GM12878 (cell line): ENCODE data around the gene STK4. TPM values are rescaled to one million over a fixed set of nuclear protein-coding genes. Genes with fewer than 3 reads are reported as not detected.

Experiments
- ATAC-seq: fragments of 200-7000 bp; cut with Tn5 transposase; 3 replicates; pipeline ENCODE4 v1.9.1; 2020; ENCODE audit warnings: mild to moderate bottlenecking, moderate library complexity
- BruUV-seq: library from RNA; stranded (reverse); fragments of 400-500 nt; replicated peaks from 2 replicates; lab custom pipeline; 2021; lab: Mats Ljungman, UMichigan
- CTCF ChIA-PET: fragments of 300-600 bp; sonication (Branson Sonifier 250); formaldehyde crosslinking; extraction: SDS; loops from one replicate; lab custom pipeline; 2021; ENCODE audit warnings: inconsistent platforms; lab: Yijun Ruan, JAX
- POLR2A ChIA-PET: fragments of 350-600 bp; formaldehyde crosslinking; extraction: SDS; loops from one replicate; lab custom pipeline; 2021; ENCODE audit warnings: inconsistent platforms; lab: Charles Lee
- RAD21 ChIA-PET: fragments of 300-600 bp; sonication (Branson Sonifier 250); formaldehyde crosslinking; loops from one replicate; lab custom pipeline; 2023; ENCODE audit warnings: antibody characterized with exemption; ENCODE audit not compliant: unreplicated experiment; lab: Charles Lee
- SMC1A ChIA-PET: fragments of 300-600 bp; sonication (Branson Sonifier 250); formaldehyde crosslinking; loops from one replicate; lab custom pipeline; 2023; ENCODE audit not compliant: unreplicated experiment, uncharacterized antibody; lab: Charles Lee
- DNase-seq: peaks from one replicate; pipeline ENCODE4 v3.0.0-alpha.2; 2011; ENCODE audit warnings: low read depth, low spot score
- FAIRE-seq: peaks from 3 replicates; lab custom pipeline; 2011; peaks lifted over from hg19 to GRCh38; lab: Jason Lieb, UNC
- H2AFZ ChIP-seq: 2 replicates; pipeline ENCODE4 v1.6.0; 2011; ENCODE audit warnings: low read depth, low read length, control low read depth; ENCODE audit not compliant: control insufficient read depth
- H3K27ac ChIP-seq: 2 replicates; pipeline ENCODE4 v1.5.1; 2011; ENCODE audit warnings: control low read depth; ENCODE audit not compliant: control insufficient read depth, insufficient read depth
- H3K27me3 ChIP-seq, 2 experiments: replicated peaks in 1 of 2; 2 replicates each; pipeline versions ENCODE4 v1.6.0 to v1.6.1; 2011; ENCODE audit warnings: low read length in 1 of 2; ENCODE audit not compliant: control insufficient read depth in 2 of 2, insufficient read depth in 2 of 2
- H3K36me3 ChIP-seq, 2 experiments: 2 replicates each; pipeline ENCODE4 v1.5.1; 2011; ENCODE audit warnings: low read length in 1 of 2; ENCODE audit not compliant: control insufficient read depth in 2 of 2, insufficient read depth in 2 of 2
- H3K4me1 ChIP-seq: 2 replicates; pipeline ENCODE4 v1.6.1; 2011; ENCODE audit warnings: mild to moderate bottlenecking, low read length, moderate library complexity, mixed read lengths; ENCODE audit not compliant: control insufficient read depth, insufficient read depth
- H3K4me2 ChIP-seq: 2 replicates; pipeline ENCODE4 v1.6.0; 2011; ENCODE audit warnings: control low read depth; ENCODE audit not compliant: control insufficient read depth, insufficient read depth
- H3K4me3 ChIP-seq: fragments of 200-600 bp; sonication (generic); 2 replicates; pipeline ENCODE4 v1.5.1; 2016
- H3K79me2 ChIP-seq: 2 replicates; pipeline ENCODE4 v1.6.0; 2011; ENCODE audit warnings: low read length; ENCODE audit not compliant: control insufficient read depth, insufficient read depth
- H3K9ac ChIP-seq: 2 replicates; pipeline ENCODE4 v1.8.0; 2011; ENCODE audit warnings: low read length, control low read depth, mixed read lengths; ENCODE audit not compliant: control insufficient read depth, insufficient read depth
- H3K9me3 ChIP-seq: replicated peaks from 3 replicates; pipeline ENCODE4 v1.5.1; 2011; ENCODE audit warnings: mild to moderate bottlenecking, low read length; ENCODE audit not compliant: control insufficient read depth, insufficient read depth
- H4K20me1 ChIP-seq: 2 replicates; pipeline ENCODE4 v1.6.0; 2011; ENCODE audit not compliant: control insufficient read depth, insufficient read depth
- BCL11A ChIP-seq: IDR thresholded peaks from 2 replicates; pipeline ENCODE4 v1.6.1; 2011; ENCODE audit warnings: low read depth, low read length
- FOXK2 ChIP-seq: fragments of 450-650 bp; IDR thresholded peaks from 2 replicates; pipeline ENCODE4 v1.6.1; 2017; ENCODE audit warnings: mild to moderate bottlenecking, moderate library complexity
- NFIC ChIP-seq: IDR thresholded peaks from 2 replicates; pipeline ENCODE4 v1.6.1; 2012; ENCODE audit warnings: low read depth, mild to moderate bottlenecking, inconsistent platforms, low read length, moderate library complexity
- PAX8 ChIP-seq: fragments of 450-650 bp; IDR thresholded peaks from 2 replicates; pipeline ENCODE4 v1.6.1; 2017; ENCODE audit warnings: mild to moderate bottlenecking, moderate library complexity
- RUNX3 ChIP-seq: IDR thresholded peaks from 2 replicates; pipeline ENCODE4 v1.6.1; 2012; ENCODE audit warnings: low read length, inconsistent platforms
- SMAD5 ChIP-seq: IDR thresholded peaks from 2 replicates; pipeline ENCODE4 v1.6.1; 2016; ENCODE audit warnings: antibody characterized with exemption, low read depth
- SPI1 ChIP-seq: IDR thresholded peaks from 2 replicates; pipeline ENCODE4 v1.6.1; 2011; ENCODE audit warnings: low read depth, mild to moderate bottlenecking, low read length, moderate library complexity, borderline replicate concordance; ENCODE audit not compliant: insufficient read depth
- TBL1XR1 ChIP-seq: IDR thresholded peaks from 2 replicates; pipeline ENCODE4 v1.6.1; 2012; ENCODE audit warnings: low read depth, low read length, improper control_type of control experiment
- ZNF274 ChIP-seq: IDR thresholded peaks from one replicate; pipeline ENCODE4 v1.8.0; 2011; ENCODE audit not compliant: insufficient read length, insufficient read depth
- WGBS: methylation state at CpG from one replicate; pipeline ENCODE4 v1.1.6; 2016; ENCODE audit warnings: low lambda C conversion rate; ENCODE audit not compliant: insufficient replicate concordance, insufficient coverage; ENCODE audit errors: missing lambda C conversion rate; 5-methylcytosine and 5-hydroxymethylcytosine counted together
- in situ Hi-C: fragments of 300-500 bp; cut with MboI; formaldehyde crosslinking; loops from 9 replicates; pipeline ENCODE4 v1.14.3; 2018; ENCODE audit warnings: mixed read lengths
- intact Hi-C: fragments of 100-400 bp; cut with micrococcal nuclease; formaldehyde crosslinking; loops from one replicate; pipeline ENCODE4 v1.14.2; 2022; ENCODE audit not compliant: unreplicated experiment
- polyA plus RNA-seq, 11 experiments: library from polyadenylated mRNA; depleted of rRNA in 4 of 11; unstranded in 6 of 11; stranded (reverse) in 5 of 11; fragments of >200 nt; fragmentation: Nextera tagmentation in 4 of 11; fragmentation: Illumina TruSeq in 1 of 11; extraction: Ambion mirVana in 4 of 11; extraction: Trizol in 1 of 11; gene quantifications; 1 replicate in 1 of 11; 2 replicates in 10 of 11; pipeline versions ENCODE4 v1.2.1 to v1.2.3, GENCODE V29; 2011 to 2016; ENCODE audit warnings: inconsistent platforms in 2 of 11, missing spikeins in 2 of 11, low read depth in 1 of 11
- total RNA-seq, 4 experiments: library from RNA; depleted of rRNA in 3 of 4; stranded (reverse); fragments of >200 nt in 3 of 4; fragmentation: Illumina TruSeq in 1 of 4; extraction: Trizol in 1 of 4; gene quantifications; 2 replicates each; pipeline versions ENCODE4 v1.2.1 to v1.2.3, GENCODE V29; 2013 to 2021
- TF ChIP-seq, protein P1 (sequence below): fragments of 150-350 bp; IDR thresholded peaks from 2 replicates; pipeline ENCODE4 v1.6.1; 2016; ENCODE audit warnings: low read depth, low read length
- TF ChIP-seq, protein P2 (sequence below): fragments of 450-650 bp; IDR thresholded peaks from 2 replicates; pipeline ENCODE4 v1.6.1; 2016; ENCODE audit warnings: mild to moderate bottlenecking, moderate library complexity, borderline replicate concordance
- TF ChIP-seq, protein P3 (sequence below): fragments of 450-650 bp; IDR thresholded peaks from 2 replicates; pipeline ENCODE4 v1.6.1; 2018; ENCODE audit warnings: mild to moderate bottlenecking, low read depth, moderate library complexity; ENCODE audit not compliant: partially characterized antibody
- TF ChIP-seq, protein P4 (sequence below): IDR thresholded peaks from 2 replicates; pipeline ENCODE4 v1.6.1; 2011; ENCODE audit warnings: low read depth, mild to moderate bottlenecking, low read length, moderate library complexity, borderline replicate concordance; ENCODE audit errors: extremely low read depth

STK4 gene
- total and polyA plus RNA-seq, 10 of the 15 experiments (the other 5 are each of a cell fraction or from before 2014, with no cell fraction given): 24.0 to 135 (median 89.7) TPM

DNA sequence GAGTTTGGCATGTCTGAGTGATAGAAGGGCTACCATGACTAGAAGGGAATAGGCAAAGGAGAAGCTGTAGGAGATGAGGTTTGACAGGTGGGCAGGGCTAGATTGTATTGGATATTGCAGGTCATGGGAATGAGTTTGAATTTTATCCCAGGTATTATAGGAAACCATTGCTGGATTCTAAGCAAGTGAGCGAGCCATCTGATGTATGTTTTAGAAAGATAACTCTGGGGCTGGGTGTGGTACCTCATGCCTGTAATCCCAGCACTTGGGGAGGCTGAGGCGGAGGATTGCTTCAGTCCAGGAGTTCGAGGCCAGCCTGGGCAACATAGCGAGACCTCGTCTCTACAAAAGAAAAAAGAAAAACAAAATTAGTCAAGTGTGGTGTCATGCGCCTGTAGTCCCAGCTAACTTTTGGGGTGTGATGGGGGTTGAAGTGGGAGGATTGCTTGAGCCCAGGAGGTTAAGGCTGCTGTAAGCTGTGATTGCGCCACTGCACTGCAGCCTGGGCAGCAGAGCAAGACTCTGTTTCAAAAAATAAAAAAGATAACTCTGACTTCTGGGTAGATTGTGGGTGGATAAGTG lies 16.9 kb downstream of the STK4 start:
- no peak overlapping the region for H3K27ac ChIP-seq
- no TSS peak for BruUV-seq
- no peak overlapping the region for H3K9ac ChIP-seq
- no peaks in the 10 kb centered on the region for H3K9me3 ChIP-seq
- ChIA-PET POLR2A (no interaction called here), RAD21 (no interaction called here), SMC1A (no interaction called here), CTCF (no interaction called here)
- no peak for TF ChIP-seq SPI1
- TF ChIP-seq PAX8: no peak
- TF ChIP-seq, protein P1, sequence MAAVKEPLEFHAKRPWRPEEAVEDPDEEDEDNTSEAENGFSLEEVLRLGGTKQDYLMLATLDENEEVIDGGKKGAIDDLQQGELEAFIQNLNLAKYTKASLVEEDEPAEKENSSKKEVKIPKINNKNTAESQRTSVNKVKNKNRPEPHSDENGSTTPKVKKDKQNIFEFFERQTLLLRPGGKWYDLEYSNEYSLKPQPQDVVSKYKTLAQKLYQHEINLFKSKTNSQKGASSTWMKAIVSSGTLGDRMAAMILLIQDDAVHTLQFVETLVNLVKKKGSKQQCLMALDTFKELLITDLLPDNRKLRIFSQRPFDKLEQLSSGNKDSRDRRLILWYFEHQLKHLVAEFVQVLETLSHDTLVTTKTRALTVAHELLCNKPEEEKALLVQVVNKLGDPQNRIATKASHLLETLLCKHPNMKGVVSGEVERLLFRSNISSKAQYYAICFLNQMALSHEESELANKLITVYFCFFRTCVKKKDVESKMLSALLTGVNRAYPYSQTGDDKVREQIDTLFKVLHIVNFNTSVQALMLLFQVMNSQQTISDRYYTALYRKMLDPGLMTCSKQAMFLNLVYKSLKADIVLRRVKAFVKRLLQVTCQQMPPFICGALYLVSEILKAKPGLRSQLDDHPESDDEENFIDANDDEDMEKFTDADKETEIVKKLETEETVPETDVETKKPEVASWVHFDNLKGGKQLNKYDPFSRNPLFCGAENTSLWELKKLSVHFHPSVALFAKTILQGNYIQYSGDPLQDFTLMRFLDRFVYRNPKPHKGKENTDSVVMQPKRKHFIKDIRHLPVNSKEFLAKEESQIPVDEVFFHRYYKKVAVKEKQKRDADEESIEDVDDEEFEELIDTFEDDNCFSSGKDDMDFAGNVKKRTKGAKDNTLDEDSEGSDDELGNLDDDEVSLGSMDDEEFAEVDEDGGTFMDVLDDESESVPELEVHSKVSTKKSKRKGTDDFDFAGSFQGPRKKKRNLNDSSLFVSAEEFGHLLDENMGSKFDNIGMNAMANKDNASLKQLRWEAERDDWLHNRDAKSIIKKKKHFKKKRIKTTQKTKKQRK: no peak
- TF ChIP-seq, protein P2, sequence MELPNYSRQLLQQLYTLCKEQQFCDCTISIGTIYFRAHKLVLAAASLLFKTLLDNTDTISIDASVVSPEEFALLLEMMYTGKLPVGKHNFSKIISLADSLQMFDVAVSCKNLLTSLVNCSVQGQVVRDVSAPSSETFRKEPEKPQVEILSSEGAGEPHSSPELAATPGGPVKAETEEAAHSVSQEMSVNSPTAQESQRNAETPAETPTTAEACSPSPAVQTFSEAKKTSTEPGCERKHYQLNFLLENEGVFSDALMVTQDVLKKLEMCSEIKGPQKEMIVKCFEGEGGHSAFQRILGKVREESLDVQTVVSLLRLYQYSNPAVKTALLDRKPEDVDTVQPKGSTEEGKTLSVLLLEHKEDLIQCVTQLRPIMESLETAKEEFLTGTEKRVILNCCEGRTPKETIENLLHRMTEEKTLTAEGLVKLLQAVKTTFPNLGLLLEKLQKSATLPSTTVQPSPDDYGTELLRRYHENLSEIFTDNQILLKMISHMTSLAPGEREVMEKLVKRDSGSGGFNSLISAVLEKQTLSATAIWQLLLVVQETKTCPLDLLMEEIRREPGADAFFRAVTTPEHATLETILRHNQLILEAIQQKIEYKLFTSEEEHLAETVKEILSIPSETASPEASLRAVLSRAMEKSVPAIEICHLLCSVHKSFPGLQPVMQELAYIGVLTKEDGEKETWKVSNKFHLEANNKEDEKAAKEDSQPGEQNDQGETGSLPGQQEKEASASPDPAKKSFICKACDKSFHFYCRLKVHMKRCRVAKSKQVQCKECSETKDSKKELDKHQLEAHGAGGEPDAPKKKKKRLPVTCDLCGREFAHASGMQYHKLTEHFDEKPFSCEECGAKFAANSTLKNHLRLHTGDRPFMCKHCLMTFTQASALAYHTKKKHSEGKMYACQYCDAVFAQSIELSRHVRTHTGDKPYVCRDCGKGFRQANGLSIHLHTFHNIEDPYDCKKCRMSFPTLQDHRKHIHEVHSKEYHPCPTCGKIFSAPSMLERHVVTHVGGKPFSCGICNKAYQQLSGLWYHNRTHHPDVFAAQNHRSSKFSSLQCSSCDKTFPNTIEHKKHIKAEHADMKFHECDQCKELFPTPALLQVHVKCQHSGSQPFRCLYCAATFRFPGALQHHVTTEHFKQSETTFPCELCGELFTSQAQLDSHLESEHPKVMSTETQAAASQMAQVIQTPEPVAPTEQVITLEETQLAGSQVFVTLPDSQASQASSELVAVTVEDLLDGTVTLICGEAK: no peak
- no peak for TF ChIP-seq NFIC
- TF ChIP-seq, protein P3, sequence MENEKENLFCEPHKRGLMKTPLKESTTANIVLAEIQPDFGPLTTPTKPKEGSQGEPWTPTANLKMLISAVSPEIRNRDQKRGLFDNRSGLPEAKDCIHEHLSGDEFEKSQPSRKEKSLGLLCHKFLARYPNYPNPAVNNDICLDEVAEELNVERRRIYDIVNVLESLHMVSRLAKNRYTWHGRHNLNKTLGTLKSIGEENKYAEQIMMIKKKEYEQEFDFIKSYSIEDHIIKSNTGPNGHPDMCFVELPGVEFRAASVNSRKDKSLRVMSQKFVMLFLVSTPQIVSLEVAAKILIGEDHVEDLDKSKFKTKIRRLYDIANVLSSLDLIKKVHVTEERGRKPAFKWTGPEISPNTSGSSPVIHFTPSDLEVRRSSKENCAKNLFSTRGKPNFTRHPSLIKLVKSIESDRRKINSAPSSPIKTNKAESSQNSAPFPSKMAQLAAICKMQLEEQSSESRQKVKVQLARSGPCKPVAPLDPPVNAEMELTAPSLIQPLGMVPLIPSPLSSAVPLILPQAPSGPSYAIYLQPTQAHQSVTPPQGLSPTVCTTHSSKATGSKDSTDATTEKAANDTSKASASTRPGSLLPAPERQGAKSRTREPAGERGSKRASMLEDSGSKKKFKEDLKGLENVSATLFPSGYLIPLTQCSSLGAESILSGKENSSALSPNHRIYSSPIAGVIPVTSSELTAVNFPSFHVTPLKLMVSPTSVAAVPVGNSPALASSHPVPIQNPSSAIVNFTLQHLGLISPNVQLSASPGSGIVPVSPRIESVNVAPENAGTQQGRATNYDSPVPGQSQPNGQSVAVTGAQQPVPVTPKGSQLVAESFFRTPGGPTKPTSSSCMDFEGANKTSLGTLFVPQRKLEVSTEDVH: no peak
- no peak for TF ChIP-seq ZNF274
- no peak for TF ChIP-seq SMAD5
- TF ChIP-seq, protein P4, sequence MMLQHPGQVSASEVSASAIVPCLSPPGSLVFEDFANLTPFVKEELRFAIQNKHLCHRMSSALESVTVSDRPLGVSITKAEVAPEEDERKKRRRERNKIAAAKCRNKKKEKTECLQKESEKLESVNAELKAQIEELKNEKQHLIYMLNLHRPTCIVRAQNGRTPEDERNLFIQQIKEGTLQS: no peak
- TF ChIP-seq TBL1XR1: no peak
- no peak for TF ChIP-seq RUNX3
- TF ChIP-seq FOXK2: no peak
- no peak for TF ChIP-seq BCL11A
- DNase-seq: no peak
- in situ Hi-C loops (no loop called here), intact Hi-C loops (no loop called here)
- H3K4me1 ChIP-seq: peaks cover 15% of the 10 kb centered on the region
- no peaks in the 10 kb centered on the region for H4K20me1 ChIP-seq
- WGBS: 96% methylated on average over 7 of the region's 7 CpGs
- H3K79me2 ChIP-seq: peaks cover 27% of the 10 kb centered on the region
- H3K4me2 ChIP-seq: no peak overlapping the region
- no peak for ATAC-seq
- peaks cover 6 to 43% of the 10 kb centered on the region in 2 experiments for H3K36me3 ChIP-seq
- no peak overlapping the region for H2AFZ ChIP-seq
- H3K4me3 ChIP-seq: no peak overlapping the region
- no peak for FAIRE-seq
- no peaks in the 10 kb centered on the region for H3K27me3 ChIP-seq
